ENCODE results near the gene PHACTR2. TPM values are rescaled to one million over a fixed set of nuclear protein-coding genes. Genes with fewer than 3 reads are reported as not detected.

PHACTR2 gene
- total RNA-seq, 2 donors from 2014 or later = 164 to 222 TPM

DNA sequence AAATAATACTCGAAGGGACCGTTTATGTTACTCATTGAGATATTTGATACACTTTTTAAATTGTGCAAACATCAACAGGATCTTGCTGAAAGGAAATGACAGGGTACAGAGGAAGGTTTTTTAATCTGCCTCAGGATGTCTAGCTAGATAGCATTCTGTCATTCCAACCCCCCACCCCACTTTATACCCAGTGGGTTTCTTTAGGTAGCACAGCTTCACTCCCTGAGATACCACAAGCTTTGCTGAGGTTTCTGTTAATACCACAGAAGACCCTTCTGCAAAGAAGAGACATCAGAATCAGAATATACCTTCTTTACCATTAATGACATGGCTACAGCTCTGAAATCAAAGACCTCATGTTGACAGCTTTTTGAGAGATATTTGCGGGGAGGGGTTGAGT lies 1.3 kb downstream of the PHACTR2 start:
- H3K4me3 Mint-ChIP-seq = peak overlapping the region; percentile 83
- H3K27ac Mint-ChIP-seq = peak overlapping the region; percentile 86
- DNase-seq = no peak

GRCh38 chr6:143680141-143680540 lies 2.4 kb downstream of the PHACTR2 start:
- WGBS, 2 experiments (ENCODE audit: insufficient coverage in 1 of 2, insufficient read length in 1 of 2) = 37 to 71% methylated on average over 1 to 5 of the region's 5 CpGs
- H3K4me1 Mint-ChIP-seq = peaks cover 36% of the 10 kb centered on the region
- no peaks in the 10 kb centered on the region for H3K27me3 ChIP-seq (ENCODE audit: control insufficient read depth, insufficient read depth, low read length, poor library complexity, severe bottlenecking)
- peak overlapping the region; percentile 93 for H3K4me3 ChIP-seq (ENCODE audit: low read length)
- H3K36me3 ChIP-seq (ENCODE audit: control insufficient read depth, insufficient read depth, low read length) = peaks cover 33% of the 10 kb centered on the region
- peaks cover 34% of the 10 kb centered on the region for H3K9me3 ChIP-seq (ENCODE audit: control insufficient read depth, low read length)
- DNase-seq = no peak
- H3K36me3 Mint-ChIP-seq (ENCODE audit: low read depth) = peaks cover 33% of the 10 kb centered on the region
- peak overlapping the region; percentile 83 for H3K4me3 Mint-ChIP-seq
- peak overlapping the region; percentile 82 for H3K9ac ChIP-seq (ENCODE audit: extremely low read depth, low read length, poor library complexity, severe bottlenecking)
- H3K27ac Mint-ChIP-seq = no peak overlapping the region
- H3K27me3 Mint-ChIP-seq (ENCODE audit: insufficient read depth) = no peaks in the 10 kb centered on the region
- TF ChIP-seq CTCF (conservative IDR thresholded peaks at IDR 0.05) = no peak
- H3K9me3 Mint-ChIP-seq = peaks cover 19% of the 10 kb centered on the region
- H3K27ac ChIP-seq (ENCODE audit: low read depth, low read length) = no peak overlapping the region
- peaks cover 3% of the 10 kb centered on the region for H3K4me1 ChIP-seq (ENCODE audit: control insufficient read depth, insufficient read depth, low read length)

More for the DNA sequence above, 1.3 kb downstream of the PHACTR2 start:
- H3K4me3 ChIP-seq (ENCODE audit: low read length) = peak overlapping the region; percentile 93
- peaks cover 25% of the 10 kb centered on the region for H3K36me3 ChIP-seq (ENCODE audit: control insufficient read depth, insufficient read depth, low read length)
- no peak overlapping the region for H3K27ac ChIP-seq (ENCODE audit: low read depth, low read length)
- peaks cover 14% of the 10 kb centered on the region for H3K4me1 ChIP-seq (ENCODE audit: control insufficient read depth, insufficient read depth, low read length)
- H3K9ac ChIP-seq (ENCODE audit: extremely low read depth, low read length, poor library complexity, severe bottlenecking) = peak overlapping the region; percentile 82
- Mint-ChIP-seq H3K4me1 (peaks cover 46% of the 10 kb centered on the region), H3K9me3 (peaks cover 17% of the 10 kb centered on the region), H3K36me3 (ENCODE audit: low read depth) (peaks cover 25% of the 10 kb centered on the region), H3K27me3 (ENCODE audit: insufficient read depth) (no peaks in the 10 kb centered on the region)
- no peaks in the 10 kb centered on the region for H3K27me3 ChIP-seq (ENCODE audit: control insufficient read depth, insufficient read depth, low read length, poor library complexity, severe bottlenecking)
- no peak for TF ChIP-seq CTCF (conservative IDR thresholded peaks at IDR 0.05)
- 0 to 10% methylated on average over 1 to 2 of the region's 3 CpGs for whole genome bisulfite sequencing, 2 experiments (ENCODE audit: insufficient coverage in 1 of 2, insufficient read length in 1 of 2)
- H3K9me3 ChIP-seq (ENCODE audit: control insufficient read depth, low read length) = peaks cover 26% of the 10 kb centered on the region

DNA sequence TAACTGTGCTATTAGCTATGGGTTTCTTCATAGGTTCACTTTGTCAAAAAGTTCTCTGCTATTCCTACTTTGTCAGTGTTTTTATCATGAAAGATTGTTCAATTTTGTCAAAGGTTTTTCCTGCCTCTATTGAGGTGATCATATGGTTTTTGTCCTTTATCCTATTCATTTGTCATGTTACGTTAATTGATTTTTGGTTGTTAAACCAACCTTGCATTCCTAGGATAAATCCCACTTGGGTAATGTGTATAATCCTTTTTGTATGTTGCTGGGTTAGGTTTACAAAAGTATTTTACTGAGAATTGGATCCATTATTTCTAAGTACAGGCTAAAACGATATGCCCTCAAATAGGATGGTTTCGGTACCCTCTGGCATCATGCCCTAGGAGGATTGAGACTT lies 5.0 kb downstream of the PHACTR2 start:
- H3K4me3 ChIP-seq (ENCODE audit: low read length) = peak overlapping the region; percentile 93
- H3K4me1 Mint-ChIP-seq = peaks cover 23% of the 10 kb centered on the region
- H3K4me1 ChIP-seq (ENCODE audit: control insufficient read depth, insufficient read depth, low read length) = no peaks in the 10 kb centered on the region
- peaks cover 37% of the 10 kb centered on the region for H3K9me3 ChIP-seq (ENCODE audit: control insufficient read depth, low read length)
- peaks cover 40% of the 10 kb centered on the region for H3K36me3 Mint-ChIP-seq (ENCODE audit: low read depth)
- H3K36me3 ChIP-seq (ENCODE audit: control insufficient read depth, insufficient read depth, low read length) = peaks cover 41% of the 10 kb centered on the region
- 98 to 100% methylated on average over 1 to 3 of the region's 3 CpGs for WGBS, 2 experiments (ENCODE audit: insufficient coverage in 1 of 2, insufficient read length in 1 of 2)
- no peak overlapping the region for H3K4me3 Mint-ChIP-seq
- H3K9me3 Mint-ChIP-seq = peaks cover 19% of the 10 kb centered on the region
- H3K9ac ChIP-seq (ENCODE audit: extremely low read depth, low read length, poor library complexity, severe bottlenecking) = no peak overlapping the region
- H3K27me3 ChIP-seq (ENCODE audit: control insufficient read depth, insufficient read depth, low read length, poor library complexity, severe bottlenecking) = no peaks in the 10 kb centered on the region
- TF ChIP-seq CTCF (conservative IDR thresholded peaks at IDR 0.05) = no peak
- H3K27me3 Mint-ChIP-seq (ENCODE audit: insufficient read depth) = no peaks in the 10 kb centered on the region
- no peak for DNase-seq
- no peak overlapping the region for H3K27ac Mint-ChIP-seq
- no peak overlapping the region for H3K27ac ChIP-seq (ENCODE audit: low read depth, low read length)

Measured in endodermal cell (in vitro differentiated cells).